ENCODE data around the gene TSPEAR.
"Not testable (repeated sequence)": the region's sequence is repeated elsewhere in the genome, so short reads cannot be mapped to it uniquely, and the experiment has no call there.

The TSPEAR gene

DNA sequence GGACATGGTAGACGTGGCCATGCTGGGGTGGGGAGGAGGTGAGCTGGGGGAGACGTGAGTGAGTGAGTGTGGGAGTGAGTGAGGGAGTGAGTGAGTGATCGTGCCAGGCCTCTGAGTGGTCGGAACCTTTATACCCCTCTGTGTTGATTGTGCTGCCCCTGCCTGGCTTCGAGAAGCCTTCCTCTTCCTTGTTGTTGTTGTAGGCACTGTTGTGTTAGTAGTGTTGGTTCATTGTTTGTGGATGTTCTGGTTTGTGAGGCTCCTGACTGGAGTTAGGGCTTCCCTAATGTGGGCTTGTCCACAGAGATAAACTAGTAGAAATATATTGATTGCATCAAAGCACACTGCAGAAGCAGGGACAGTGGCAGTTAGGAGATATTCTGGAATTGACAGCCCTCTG lies 152.7 kb downstream of the TSPEAR start, which contains the start of gene KRTAP10-3:
Gene KRTAP10-3, minus strand, starts transcription at position 101 of the 400 bp plus-strand sequence. Its CDS starts 80 bp downstream, at position 21.
- DNase-seq = no peak

DNA sequence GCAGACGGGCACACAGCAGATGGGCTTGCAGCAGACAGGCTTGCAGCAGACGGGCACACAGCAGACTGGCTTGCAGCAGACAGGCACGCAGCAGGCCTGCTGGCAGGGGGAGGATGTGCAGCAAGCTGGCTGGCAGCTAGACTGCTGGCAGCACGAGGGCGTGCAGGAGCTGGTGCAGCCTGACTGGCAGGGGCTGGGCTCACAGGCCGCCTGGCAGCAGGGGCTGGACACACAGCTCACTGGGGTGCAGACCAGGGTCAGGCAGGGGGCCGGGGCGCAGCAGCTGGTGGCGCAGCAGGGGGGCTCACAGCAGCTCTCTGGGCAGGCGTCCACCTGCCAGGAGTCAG lies 153.1 kb downstream of the TSPEAR start:
- not testable (repeated sequence) for DNase-seq

GRCh38 chr21:44557491-44558328 lies 153.7 kb downstream of the TSPEAR start:
- DNase-seq = no peak

GRCh38 chr21:44556879-44557278 lies 154.5 kb downstream of the TSPEAR start:
- no peak for DNase-seq

- no peak for DNase-seq
Observed at GRCh38 chr21:44555200-44555875, 156.0 kb downstream of the TSPEAR start.

GRCh38 chr21:44552681-44553080 lies 158.7 kb downstream of the TSPEAR start:
- DNase-seq = no peak

DNA sequence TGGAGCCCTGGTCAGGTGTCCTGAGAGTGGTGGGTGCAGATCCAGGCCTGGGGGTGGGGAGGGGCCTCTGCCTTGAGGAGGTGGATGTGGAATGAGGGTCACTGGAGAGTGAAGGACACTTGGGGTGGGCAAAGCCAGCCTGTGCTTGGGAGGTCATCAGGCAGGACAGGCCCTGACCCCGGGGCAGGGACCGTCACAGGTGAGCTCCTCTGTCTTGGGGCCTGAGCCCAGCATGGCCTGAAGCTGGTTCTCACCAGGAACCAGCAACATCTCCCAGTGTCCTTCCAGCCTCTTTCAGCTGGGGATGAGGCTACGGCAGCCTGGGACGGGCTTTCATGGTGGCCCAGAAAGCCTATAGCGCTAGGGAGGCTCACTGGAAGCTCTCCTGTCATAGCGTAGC lies 159.2 kb downstream of the TSPEAR start:
- DNase-seq = no peak

DNA sequence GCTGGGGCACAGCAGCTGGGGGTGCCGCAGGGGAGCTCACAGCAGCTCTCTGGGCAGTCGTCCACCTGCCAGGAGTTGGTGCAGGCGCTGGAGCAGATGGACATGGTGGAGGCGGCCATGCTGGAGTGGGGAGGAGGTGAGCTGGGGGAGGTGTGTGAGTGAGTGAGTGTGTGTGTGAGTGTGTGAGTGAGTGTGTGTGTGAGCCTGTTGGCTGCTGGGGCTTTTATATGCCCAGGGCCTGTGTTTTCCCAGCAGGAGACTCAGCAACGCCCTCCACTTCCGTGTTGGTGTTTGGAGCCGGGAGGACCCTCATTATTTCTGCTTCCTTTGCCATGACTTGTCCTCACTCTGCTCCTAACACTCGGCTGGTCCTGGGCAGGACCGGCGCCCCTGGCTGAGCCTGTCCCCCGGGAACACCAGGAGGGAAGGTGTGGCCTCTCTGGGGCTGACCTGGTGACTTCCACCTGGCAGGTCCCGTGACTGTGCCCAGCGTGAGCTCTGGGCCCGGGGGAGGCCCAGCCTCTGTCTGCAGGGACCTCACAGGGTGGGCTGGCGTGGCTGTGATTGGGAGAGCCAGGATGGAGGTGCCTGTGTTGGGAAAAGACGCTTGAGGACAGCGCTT lies 159.9 kb downstream of the TSPEAR start, which contains the start of gene KRTAP10-2:
Gene KRTAP10-2, minus strand, starts transcription at position 166 of the 622 bp plus-strand sequence. Its CDS starts 47 bp downstream, at position 119.
- no peak for DNase-seq

- no peak for DNase-seq
Observed at GRCh38 chr21:44550807-44551206, 160.6 kb downstream of the TSPEAR start.

- DNase-seq = not testable (repeated sequence)
Observed at GRCh38 chr21:44550285-44550684, 161.1 kb downstream of the TSPEAR start.

- DNase-seq = no peak
Observed at GRCh38 chr21:44549525-44550211, 161.7 kb downstream of the TSPEAR start.

DNA sequence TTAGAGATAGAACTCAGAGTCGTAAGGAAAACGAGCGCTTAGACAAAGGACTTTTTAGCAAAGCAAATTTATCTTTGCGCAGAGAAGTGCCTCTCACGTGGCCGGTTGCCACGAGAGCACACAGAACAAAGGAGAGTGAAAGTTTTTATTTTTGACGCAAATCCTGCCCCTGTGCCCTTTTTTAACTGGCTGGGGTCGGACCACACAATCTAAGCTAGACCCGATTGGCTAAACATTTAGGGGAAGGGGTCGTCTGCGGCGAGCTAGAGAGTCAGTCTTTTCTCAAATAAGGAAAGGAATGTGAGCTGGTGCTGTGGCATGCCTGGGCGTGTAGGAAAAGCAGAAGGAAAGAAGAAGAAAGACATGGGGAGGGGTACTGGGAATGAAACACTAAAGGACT lies 162.4 kb downstream of the TSPEAR start:
- no peak for DNase-seq

DNA sequence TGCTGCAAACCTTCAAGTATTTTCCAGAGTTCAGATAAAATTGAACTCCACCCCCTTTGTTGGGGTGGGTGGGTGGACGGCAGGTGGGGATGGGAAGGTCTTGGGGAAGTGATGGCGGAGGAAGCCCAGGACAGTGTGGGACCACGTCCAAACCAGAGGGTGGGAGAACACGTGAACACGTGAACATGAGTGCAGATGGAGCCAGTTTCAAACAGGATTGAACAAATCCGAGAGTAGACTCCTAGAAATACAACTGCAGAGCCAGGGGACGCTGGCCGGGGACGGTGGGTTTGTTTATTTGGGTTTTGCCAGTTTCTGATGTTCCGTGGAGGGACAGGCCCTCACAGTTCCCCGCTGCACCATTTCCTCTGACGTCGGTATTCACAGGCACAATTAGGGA lies 163.0 kb downstream of the TSPEAR start:
- DNase-seq = no peak

- peak; percentile 38 for DNase-seq
Observed at GRCh38 chr21:44547656-44548331, 163.6 kb downstream of the TSPEAR start.

DNA sequence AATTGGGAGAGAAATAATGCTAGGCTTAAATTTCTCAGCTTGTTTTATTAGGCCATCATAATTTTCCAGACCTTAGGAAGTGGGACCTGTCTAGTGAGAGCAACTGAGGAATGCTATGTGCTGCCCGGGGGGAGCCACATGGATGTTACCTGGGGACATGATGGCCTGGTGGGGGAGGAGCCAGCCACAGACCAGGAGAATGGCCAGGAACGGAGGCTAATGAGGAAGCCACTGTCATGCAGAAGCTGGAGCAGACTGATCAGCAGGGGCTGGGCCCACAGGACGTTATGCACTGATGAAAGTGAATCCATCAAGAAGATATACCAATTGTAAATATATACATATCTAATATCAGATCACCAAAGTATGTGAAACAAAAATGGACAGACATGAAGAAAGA lies 166.8 kb downstream of the TSPEAR start:
- DNase-seq = no peak

DNA sequence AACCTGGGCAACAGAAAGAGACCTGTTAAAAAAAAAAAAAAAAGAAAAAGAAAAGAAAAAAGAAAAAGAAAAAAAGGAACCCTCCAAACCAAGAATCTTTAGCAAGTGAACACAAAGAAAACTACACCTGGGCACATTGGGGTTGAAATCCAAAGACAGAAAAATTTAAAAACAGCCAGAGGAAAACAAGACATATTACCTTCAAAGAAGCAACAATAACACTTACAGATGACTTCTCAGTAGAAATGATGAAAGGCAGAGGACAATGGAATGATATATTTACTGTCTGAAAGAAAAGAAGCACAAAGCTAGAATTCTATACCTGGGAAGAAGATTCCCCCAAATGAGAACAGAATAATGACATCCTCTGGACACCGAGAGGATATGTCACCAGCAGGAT lies 168.7 kb downstream of the TSPEAR start:
- DNase-seq = no peak

DNA sequence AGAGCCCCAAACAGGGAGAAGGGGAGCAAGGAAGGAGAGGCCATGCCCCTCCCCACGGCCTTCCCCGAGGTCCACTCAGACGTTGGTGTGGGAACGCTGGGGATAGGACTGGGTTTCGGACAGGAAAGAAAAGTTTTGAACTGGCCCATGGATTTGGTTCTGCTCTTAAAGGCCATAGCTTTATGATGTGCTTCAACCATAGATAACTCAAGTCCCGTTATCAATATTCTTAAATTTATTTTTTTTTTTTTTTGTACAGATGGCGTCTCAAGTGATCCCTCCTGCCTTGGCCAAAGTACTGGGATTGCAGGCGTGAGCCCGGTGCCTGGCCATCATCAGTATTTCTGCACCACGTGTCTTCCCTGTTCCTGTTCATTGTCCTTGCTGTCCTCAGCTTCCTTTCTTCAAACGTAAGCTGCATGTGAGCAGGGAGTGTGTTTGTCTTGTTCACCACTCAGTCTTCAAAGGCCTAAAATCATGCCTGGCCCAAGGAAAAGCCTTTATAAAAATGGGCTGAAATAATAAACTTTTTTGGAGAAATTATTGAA lies 170.6 kb downstream of the TSPEAR start:
- DNase-seq = no peak

DNA sequence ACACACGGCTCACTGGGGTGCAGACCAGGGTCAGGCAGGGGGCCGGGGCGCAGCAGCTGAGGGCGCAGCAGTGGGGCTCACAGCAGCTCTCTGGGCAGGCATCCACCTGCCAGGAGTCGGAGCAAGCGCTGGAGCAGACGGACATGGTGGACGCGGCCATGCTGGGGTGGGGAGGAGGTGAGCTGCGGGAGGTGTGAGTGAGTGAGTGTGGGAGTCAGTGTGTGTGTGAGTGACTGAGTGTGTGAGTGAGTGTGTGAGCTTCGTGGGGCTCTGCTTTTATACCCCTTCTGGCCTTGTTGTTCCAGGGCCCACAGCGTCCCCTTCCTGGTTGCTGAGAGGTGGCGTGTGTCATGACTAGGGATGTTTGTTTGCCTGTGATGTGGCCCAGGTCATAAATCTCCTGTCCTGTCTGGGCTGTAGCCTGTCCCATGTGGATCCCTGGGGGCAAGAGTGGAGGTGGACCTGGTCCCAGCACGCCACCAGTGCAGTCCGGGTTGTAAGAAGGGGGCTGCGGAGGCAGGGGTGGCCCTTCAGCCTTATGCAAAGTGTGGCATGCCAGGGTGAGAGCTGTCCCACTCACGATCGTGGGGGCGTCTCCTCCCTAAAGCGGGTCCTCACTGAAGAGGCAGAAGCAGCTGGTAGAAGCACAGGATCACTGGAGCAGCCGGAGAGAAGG lies 171.2 kb downstream of the TSPEAR start, which contains the start of gene KRTAP10-1:
Gene KRTAP10-1, minus strand, starts transcription at position 205 of the 676 bp plus-strand sequence. Its CDS starts 45 bp downstream, at position 160.
- no peak for DNase-seq

DNA sequence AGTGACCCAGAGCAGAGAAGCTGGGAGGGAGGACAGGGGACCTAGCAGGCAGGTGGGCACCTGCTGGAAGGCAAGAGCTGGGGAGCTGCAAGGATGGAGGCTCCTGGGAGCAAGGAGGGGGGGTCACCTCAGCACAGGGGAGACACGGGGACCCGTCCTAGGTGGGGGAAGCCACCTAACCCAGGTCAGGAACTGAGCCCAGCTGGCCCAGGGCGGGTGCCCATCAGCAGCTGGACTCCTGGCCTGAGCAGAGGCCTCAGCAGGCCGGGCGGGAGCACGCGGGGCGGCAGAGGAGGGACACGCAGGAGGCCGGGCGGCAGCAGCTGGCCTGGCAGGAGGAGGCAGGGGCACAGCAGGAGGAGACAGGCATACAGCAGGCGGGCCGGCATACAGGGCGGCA lies 172.3 kb downstream of the TSPEAR start:
- no peak for DNase-seq

- DNase-seq = no peak
Observed at GRCh38 chr21:44537930-44538911, 173.2 kb downstream of the TSPEAR start.
